Brain microvascular endothelial cell (primary cell): ENCODE data around the gene CXXC1.

Experiments
- DNase-seq: peaks from one replicate; pipeline ENCODE4 v3.0.0-alpha.2; 2020
- H3K27ac ChIP-seq: fragments of 250-450 bp; sonication (Bioruptor Pico); 2 replicates; pipeline ENCODE4 v1.5.1; 2020; ENCODE audit warnings: mild to moderate bottlenecking, moderate library complexity
- H3K27me3 ChIP-seq: fragments of 250-450 bp; sonication (Bioruptor Pico); replicated peaks from 2 replicates; pipeline ENCODE4 v1.5.1; 2020; ENCODE audit warnings: mild to moderate bottlenecking
- H3K36me3 ChIP-seq: fragments of 250-450 bp; sonication (Bioruptor Pico); replicated peaks from 2 replicates; pipeline ENCODE4 v1.5.1; 2020; ENCODE audit warnings: mild to moderate bottlenecking
- H3K4me3 ChIP-seq: 2 replicates; pipeline ENCODE4 v1.5.1; 2011; ENCODE audit warnings: low read depth, mild to moderate bottlenecking, control low read depth, low read length, moderate library complexity
- in situ Hi-C: cut with HindIII; loops from 2 replicates; pipeline ENCODE4 v1.10.0; 2017; ENCODE audit warnings: low sequenced_read_pairs, low pct_ligation_motif_present
- TF ChIP-seq, protein P1 (sequence below): IDR thresholded peaks from 2 replicates; pipeline ENCODE4 v1.5.1; 2011; ENCODE audit warnings: low read depth, mild to moderate bottlenecking, moderate library complexity, low read length, control low read depth, inconsistent platforms; ENCODE audit errors: missing control alignments

The CXXC1 gene

DNA sequence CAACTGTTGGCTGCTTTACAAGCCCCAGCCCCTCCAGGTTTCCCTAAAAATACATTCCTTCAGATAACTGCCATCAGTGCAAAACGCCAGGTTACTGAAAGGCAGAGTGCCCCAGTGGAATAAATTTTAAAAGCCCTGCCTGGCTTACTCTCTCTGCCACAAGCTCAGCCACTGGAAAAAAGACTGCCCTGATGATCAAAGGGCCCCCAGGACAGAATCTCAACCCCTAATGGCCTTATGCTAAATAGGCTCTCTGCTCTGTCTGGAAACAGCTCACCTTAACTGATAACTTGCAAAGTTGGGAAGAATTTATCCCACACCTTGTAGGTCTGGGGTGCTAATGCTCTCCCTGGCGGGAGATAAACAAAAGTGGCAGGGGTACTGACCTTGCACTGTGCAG is 55.1 kb downstream of the CXXC1 start:
- Histone ChIP-seq H3K4me3 (no peak overlapping the region), H3K27ac (no peak overlapping the region), H3K36me3 (no peaks in the 10 kb centered on the region), H3K27me3 (no peaks in the 10 kb centered on the region)
- DNase-seq, result no peak
- in situ Hi-C loops, result no loop called here
- TF ChIP-seq, protein P1, sequence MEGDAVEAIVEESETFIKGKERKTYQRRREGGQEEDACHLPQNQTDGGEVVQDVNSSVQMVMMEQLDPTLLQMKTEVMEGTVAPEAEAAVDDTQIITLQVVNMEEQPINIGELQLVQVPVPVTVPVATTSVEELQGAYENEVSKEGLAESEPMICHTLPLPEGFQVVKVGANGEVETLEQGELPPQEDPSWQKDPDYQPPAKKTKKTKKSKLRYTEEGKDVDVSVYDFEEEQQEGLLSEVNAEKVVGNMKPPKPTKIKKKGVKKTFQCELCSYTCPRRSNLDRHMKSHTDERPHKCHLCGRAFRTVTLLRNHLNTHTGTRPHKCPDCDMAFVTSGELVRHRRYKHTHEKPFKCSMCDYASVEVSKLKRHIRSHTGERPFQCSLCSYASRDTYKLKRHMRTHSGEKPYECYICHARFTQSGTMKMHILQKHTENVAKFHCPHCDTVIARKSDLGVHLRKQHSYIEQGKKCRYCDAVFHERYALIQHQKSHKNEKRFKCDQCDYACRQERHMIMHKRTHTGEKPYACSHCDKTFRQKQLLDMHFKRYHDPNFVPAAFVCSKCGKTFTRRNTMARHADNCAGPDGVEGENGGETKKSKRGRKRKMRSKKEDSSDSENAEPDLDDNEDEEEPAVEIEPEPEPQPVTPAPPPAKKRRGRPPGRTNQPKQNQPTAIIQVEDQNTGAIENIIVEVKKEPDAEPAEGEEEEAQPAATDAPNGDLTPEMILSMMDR, result no peak
